PFSK-1 (cell line): Measurements from ENCODE around the gene PLEK2.

Experiments
- FOXP2 ChIP-seq: optimal IDR thresholded peaks from 2 replicates; pipeline ENCODE3; 2011; ENCODE audit warnings: borderline replicate concordance, control low read depth, inconsistent platforms; ENCODE audit not compliant: insufficient read depth; ENCODE audit errors: extremely low read length, extremely low read depth
- POLR2AphosphoS5 ChIP-seq: IDR thresholded peaks from 2 replicates; pipeline ENCODE4 v1.6.1; 2012; ENCODE audit warnings: low read depth, mild to moderate bottlenecking, control low read depth, low read length, moderate library complexity
- REST ChIP-seq, 2 experiments: IDR thresholded peaks; 2 replicates each; pipeline versions ENCODE4 v1.6.1 to v1.8.0; 2011 to 2012; ENCODE audit warnings: low read depth in 2 of 2, low read length in 2 of 2, control low read depth in 1 of 2, inconsistent platforms in 1 of 2, mild to moderate bottlenecking in 1 of 2, moderate library complexity in 1 of 2; ENCODE audit not compliant: insufficient read depth in 1 of 2
- SIN3A ChIP-seq: IDR thresholded peaks from 2 replicates; pipeline ENCODE4 v1.6.1; 2012; ENCODE audit warnings: mild to moderate bottlenecking, low read length, moderate library complexity, borderline replicate concordance; ENCODE audit not compliant: insufficient read depth
- TAF1 ChIP-seq: IDR thresholded peaks from 2 replicates; pipeline ENCODE4 v1.6.1; 2012; ENCODE audit warnings: low read length, control low read depth, borderline replicate concordance; ENCODE audit not compliant: insufficient read depth

The PLEK2 gene

GRCh38 chr14:67446371-67447032 lies 34.5 kb upstream of the PLEK2 start:
- TF ChIP-seq SIN3A = no peak
- no peak for TF ChIP-seq POLR2AphosphoS5
- no peak for TF ChIP-seq REST (IDR thresholded peaks at IDR 0.05; ENCODE audit: insufficient read depth in 1 of 2, low read depth in 2 of 2, low read length in 2 of 2)

- TF ChIP-seq POLR2AphosphoS5 = no peak
- TF ChIP-seq FOXP2 = no peak
- no peak for TF ChIP-seq SIN3A
- no peak for TF ChIP-seq REST (IDR thresholded peaks at IDR 0.05; ENCODE audit: insufficient read depth in 1 of 2, low read depth in 2 of 2, low read length in 2 of 2)
- no peak for TF ChIP-seq TAF1
Measured at GRCh38 chr14:67444395-67444794, 32.4 kb upstream of the PLEK2 start.

GRCh38 chr14:67442139-67442906 lies 30.4 kb upstream of the PLEK2 start:
- TF ChIP-seq SIN3A (no peak), TAF1 (no peak), REST (IDR thresholded peaks at IDR 0.05; ENCODE audit: insufficient read depth in 1 of 2, low read depth in 2 of 2, low read length in 2 of 2) (no peak), FOXP2 (no peak), POLR2AphosphoS5 (no peak)

- no peak for TF ChIP-seq SIN3A
- no peak for TF ChIP-seq POLR2AphosphoS5
Measured at GRCh38 chr14:67441672-67442071, 29.7 kb upstream of the PLEK2 start.

- TF ChIP-seq POLR2AphosphoS5 (no peak), FOXP2 (no peak), SIN3A (no peak), REST (IDR thresholded peaks at IDR 0.05; ENCODE audit: insufficient read depth in 1 of 2, low read depth in 2 of 2, low read length in 2 of 2) (no peak), TAF1 (no peak)
Measured at GRCh38 chr14:67441256-67441655, 29.3 kb upstream of the PLEK2 start.
